Activated naive CD8-positive, alpha-beta T cell treated with anti-CD3 and anti-CD28 coated beads for 36 hours (primary cell): Measurements from ENCODE around the gene UQCRC1. TPM values are rescaled to one million over a fixed set of nuclear protein-coding genes. Genes with fewer than 3 reads are reported as not detected.

ENCODE experiments used
- DNase-seq: peaks from one replicate; pipeline ENCODE4 v3.0.0; 2021
- H3K27ac Mint-ChIP-seq: one replicate; pipeline ENCODE4 v1.8.0; 2022; ENCODE audit warnings: mild to moderate bottlenecking, moderate library complexity, mixed read lengths
- H3K27me3 Mint-ChIP-seq: one replicate; pipeline ENCODE4 v1.8.0; 2022; ENCODE audit warnings: mild to moderate bottlenecking, mixed read lengths
- H3K36me3 Mint-ChIP-seq: one replicate; pipeline ENCODE4 v1.8.0; 2021; ENCODE audit warnings: mild to moderate bottlenecking, mixed read lengths
- H3K4me1 Mint-ChIP-seq: one replicate; pipeline ENCODE4 v1.8.0; 2021; ENCODE audit warnings: mixed read lengths
- H3K4me3 Mint-ChIP-seq: one replicate; pipeline ENCODE4 v1.8.0; 2022; ENCODE audit warnings: mild to moderate bottlenecking, moderate library complexity, mixed read lengths
- H3K9me3 Mint-ChIP-seq: one replicate; pipeline ENCODE4 v1.8.0; 2022; ENCODE audit warnings: mixed read lengths
- total RNA-seq, 2 experiments: library from RNA; stranded (reverse); gene quantifications; one replicate each; pipeline ENCODE4 v1.2.3, GENCODE V29; 2021

Gene UQCRC1
- total RNA-seq, 2 experiments from 2014 or later: 193 to 209 TPM

DNA sequence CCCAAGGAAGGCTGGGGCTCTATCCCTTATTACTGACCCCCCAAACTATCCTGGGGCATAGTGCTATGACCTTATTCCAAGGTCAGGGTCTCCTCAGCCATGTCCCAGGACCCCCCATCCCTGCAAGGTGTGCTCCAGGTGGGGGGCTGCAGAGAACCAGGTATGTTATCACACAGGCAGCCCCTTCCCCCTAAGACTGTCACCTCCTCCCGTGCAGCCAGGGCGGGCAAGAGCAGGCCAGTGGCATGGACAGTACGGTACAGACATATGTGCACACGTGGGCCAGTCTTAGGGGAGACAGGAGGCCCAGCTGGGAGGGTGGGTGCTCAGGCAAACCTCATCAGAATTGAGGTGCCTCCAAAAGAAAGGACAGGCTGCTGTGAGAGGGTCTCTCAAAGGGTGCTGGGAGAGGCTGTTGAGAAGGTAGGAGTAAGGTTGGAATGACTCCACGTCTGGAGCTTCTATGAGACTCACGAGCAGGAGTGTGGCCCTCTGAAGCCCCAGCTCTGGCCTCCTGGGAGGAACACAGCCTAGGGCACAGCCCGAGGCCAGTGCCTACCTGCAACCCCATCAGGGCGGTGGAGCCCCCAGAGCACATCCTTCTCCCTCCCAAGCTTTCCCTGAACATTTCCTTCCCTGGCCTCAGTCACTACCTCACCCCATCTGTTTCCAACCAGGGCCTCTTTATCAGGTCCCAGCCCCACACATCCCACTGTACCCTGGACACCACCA is 12.6 kb downstream of the UQCRC1 start:
- Mint-ChIP-seq H3K4me1 (peaks cover 3% of the 10 kb centered on the region), H3K36me3 (no peaks in the 10 kb centered on the region), H3K27me3 (peaks cover 33% of the 10 kb centered on the region), H3K4me3 (no peak overlapping the region), H3K27ac (no peak overlapping the region), H3K9me3 (no peaks in the 10 kb centered on the region)
- DNase-seq: no peak

DNA sequence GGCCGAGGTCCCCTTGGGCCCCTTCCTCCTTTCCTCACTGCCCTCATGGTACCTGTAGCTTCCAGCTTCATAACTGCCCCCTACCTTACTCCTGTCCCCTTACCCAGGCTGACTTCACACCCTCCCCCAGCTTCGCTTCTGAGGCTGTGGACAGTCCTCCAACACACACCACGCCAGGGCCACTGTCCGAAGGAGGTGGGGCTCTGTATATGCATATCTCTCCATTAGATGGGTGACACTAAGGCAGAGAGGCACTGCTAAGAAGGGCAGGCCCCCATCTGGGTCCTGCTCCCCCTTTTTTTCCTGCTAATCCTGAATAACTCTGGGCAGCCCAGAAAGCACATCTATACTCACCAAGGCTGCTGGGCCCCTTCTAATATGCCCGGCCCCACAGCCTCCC is 13.3 kb downstream of the UQCRC1 start:
- no peaks in the 10 kb centered on the region for H3K36me3 Mint-ChIP-seq
- peaks cover 34% of the 10 kb centered on the region for H3K27me3 Mint-ChIP-seq
- peaks cover 3% of the 10 kb centered on the region for H3K4me1 Mint-ChIP-seq
- H3K4me3 Mint-ChIP-seq: no peak overlapping the region
- no peak for DNase-seq
- H3K9me3 Mint-ChIP-seq: no peaks in the 10 kb centered on the region
- peak overlapping the region; percentile 51 for H3K27ac Mint-ChIP-seq

DNA sequence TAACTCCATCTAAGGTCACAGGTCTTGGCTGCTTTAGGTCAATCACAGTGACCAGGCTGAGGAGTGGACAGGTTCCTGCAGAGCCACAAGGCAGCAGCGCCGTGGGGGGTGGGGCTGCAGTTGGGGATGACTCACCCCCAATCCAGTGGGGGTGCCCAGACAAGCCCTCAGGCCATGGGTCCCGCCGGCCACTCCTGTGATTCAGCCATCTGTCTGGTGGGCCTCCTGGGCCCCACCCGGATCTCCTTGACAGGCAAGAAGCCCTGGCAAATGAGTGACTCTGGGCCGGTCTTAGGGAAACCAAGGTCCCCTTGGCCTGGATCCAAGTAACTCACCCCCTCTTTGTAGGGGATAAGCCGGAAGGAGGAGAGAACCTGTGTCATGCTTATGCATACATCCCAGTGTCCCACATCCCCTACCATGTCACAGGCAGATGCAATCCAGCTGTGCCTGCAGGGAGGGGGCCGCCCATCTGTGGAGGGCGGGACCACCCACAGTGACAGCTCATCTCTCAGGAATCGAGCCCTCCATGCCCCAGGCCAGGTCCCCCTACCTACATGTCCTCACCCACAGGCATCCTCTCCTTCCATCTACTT is 13.8 kb downstream of the UQCRC1 start:
- H3K27me3 Mint-ChIP-seq: peaks cover 39% of the 10 kb centered on the region
- H3K27ac Mint-ChIP-seq: no peak overlapping the region
- peaks cover 3% of the 10 kb centered on the region for H3K4me1 Mint-ChIP-seq
- no peaks in the 10 kb centered on the region for H3K36me3 Mint-ChIP-seq
- H3K9me3 Mint-ChIP-seq: no peaks in the 10 kb centered on the region
- H3K4me3 Mint-ChIP-seq: no peak overlapping the region
- DNase-seq: no peak

DNA sequence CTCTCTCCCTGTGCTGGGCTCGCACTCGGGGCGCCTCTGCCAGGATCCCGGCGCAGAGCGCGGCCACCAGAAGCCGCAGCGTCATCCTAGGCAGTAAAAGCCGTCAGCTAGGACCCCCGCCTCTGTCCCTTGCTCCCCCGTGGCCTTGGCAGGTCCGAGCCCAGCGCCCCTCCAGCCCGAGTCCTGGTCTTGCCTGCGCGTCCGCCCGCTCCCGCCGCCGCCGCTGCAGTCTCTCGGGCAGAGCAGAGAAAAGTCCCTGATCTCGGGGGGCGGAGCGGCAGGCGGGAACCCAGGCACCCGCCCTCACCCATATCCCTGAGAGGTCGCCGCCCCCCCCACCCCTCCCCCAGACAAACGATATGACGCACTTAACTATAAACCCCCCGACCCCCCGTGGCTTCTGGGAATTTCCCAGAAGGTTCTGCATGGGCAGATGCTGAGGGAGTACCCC is 14.3 kb downstream of the UQCRC1 start, which contains the start of gene COL7A1:
COL7A1 (minus strand) TSS at position 255 of the 451 bp plus-strand sequence; CDS start at position 85, 170 bp downstream.
- Mint-ChIP-seq H3K27me3 (peaks cover 44% of the 10 kb centered on the region), H3K4me1 (peaks cover 3% of the 10 kb centered on the region), H3K36me3 (no peaks in the 10 kb centered on the region), H3K4me3 (no peak within 1 kb of the TSS), H3K9me3 (no peaks in the 10 kb centered on the region), H3K27ac (peak within 1 kb of the TSS; percentile 51)
- peak; percentile 14 for DNase-seq

DNA sequence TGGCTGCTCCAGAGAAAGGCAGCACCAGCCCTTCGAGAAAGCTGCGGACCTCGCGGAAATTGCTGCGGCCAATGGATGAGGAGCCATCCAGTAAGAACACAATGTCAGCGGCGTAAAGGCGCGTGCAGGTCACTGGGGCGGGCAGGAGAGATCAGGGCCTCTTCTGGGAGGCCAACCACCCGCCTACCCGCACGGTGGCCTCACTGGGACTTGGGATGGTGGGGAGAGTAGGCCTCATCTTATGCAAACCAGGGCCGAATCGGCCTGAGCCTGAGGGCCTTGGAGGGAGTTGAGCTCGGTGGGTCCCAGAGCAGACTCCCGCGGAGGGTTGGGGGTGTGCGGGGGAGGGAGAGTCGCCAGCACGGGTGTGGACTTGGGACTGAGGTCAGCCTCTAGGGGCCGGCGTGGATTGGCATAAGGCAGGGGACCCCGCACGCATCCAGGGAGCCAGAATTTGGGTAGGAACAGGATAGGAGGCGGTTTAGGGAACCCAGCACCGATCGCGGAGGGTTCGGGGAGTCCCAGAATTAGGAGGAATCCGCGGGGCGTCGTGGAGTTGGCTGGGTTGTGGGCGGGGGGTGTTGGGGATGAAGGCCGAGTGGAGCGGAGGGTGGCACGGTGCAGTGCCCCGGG is 14.9 kb downstream of the UQCRC1 start:
- Mint-ChIP-seq H3K36me3 (no peaks in the 10 kb centered on the region), H3K27me3 (peaks cover 49% of the 10 kb centered on the region), H3K4me3 (no peak overlapping the region), H3K27ac (no peak overlapping the region), H3K4me1 (peaks cover 3% of the 10 kb centered on the region), H3K9me3 (no peaks in the 10 kb centered on the region)
- no peak for DNase-seq

DNA sequence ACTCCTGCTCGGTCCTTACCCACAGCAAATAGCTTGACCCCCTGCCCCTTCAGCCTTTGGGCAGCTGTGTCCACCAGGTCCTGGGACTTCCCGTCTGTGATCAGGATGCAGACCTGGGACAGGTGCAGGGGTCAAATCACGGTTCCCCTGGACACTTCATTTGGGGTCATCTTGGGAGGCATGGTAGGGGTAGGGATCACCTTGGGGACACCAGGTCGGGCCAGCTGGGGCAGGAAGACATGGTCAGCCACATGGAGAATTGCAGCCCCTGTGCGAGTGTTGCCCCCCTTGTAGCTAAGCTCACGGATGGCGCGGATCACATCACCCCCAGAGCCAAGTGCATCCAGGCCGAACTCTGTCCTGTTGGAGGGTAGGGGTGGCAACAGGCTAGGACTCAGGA is 16.1 kb downstream of the UQCRC1 start:
- Mint-ChIP-seq H3K27ac (no peak overlapping the region), H3K4me1 (peaks cover 3% of the 10 kb centered on the region), H3K27me3 (peaks cover 57% of the 10 kb centered on the region), H3K4me3 (no peak overlapping the region), H3K9me3 (no peaks in the 10 kb centered on the region), H3K36me3 (no peaks in the 10 kb centered on the region)
- no peak for DNase-seq

DNA sequence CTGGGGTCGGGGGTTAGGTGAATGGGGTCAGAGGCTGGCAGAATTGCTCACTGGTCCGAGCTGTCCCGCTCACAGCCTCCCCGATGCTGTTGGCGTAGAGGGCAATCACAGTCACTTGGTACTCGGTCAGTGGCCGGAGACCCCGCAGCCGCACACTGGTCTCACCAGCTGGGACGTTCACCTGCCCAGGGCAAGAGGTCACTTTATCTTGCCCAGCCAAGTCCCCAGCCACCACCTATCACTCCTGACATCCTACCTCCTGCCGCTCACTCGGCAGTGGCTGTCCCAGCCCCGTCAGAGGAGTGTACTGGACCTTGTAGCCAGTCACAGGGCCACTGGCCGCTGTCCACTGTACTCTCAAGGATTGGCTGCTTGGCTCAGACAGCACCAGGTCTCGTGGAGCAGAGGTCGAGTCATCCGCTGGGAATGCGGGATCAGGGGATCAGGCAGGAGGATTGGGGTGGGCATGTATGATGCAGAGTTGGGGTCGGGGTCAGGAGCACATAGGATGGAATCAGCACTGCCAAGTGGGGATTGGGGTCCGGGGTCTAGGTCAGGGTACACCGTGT is 16.8 kb downstream of the UQCRC1 start:
- Mint-ChIP-seq H3K9me3 (no peaks in the 10 kb centered on the region), H3K4me1 (peaks cover 3% of the 10 kb centered on the region), H3K4me3 (no peak overlapping the region), H3K36me3 (no peaks in the 10 kb centered on the region), H3K27me3 (peaks cover 63% of the 10 kb centered on the region), H3K27ac (no peak overlapping the region)
- DNase-seq: no peak

DNA sequence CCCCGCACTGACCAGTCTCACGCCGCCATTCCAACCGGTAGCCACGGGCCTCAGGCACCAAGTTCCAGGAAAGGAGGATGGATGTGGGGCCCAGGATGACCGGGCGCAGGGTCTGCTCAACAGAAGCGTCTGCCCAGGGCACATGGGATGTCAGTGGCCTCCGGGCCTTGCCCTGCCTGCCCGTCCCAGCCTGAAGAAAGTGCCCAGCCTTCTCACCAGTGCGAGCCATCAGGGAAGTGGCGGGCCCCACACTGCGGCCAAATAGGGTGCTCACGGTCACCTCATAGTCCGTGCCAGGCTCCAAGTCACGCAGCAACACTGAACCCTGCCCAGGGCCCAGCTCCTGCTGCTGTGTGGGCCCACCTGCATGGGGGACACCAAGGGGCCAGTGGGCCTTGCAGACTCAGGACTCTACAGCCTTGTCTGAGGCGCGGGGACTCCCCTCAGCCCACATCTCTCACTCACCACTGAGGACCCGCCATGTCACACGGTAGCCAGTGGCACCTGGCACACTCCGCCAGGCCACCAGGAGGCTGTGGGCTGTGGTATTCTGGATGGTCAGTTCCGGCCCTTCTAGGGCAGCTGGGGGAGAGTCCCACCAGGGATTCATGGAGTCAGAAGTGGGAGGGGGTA is 17.4 kb downstream of the UQCRC1 start:
- H3K36me3 Mint-ChIP-seq: no peaks in the 10 kb centered on the region
- peaks cover 63% of the 10 kb centered on the region for H3K27me3 Mint-ChIP-seq
- H3K4me3 Mint-ChIP-seq: no peak overlapping the region
- peaks cover 3% of the 10 kb centered on the region for H3K4me1 Mint-ChIP-seq
- H3K27ac Mint-ChIP-seq: no peak overlapping the region
- no peaks in the 10 kb centered on the region for H3K9me3 Mint-ChIP-seq
- DNase-seq: no peak

DNA sequence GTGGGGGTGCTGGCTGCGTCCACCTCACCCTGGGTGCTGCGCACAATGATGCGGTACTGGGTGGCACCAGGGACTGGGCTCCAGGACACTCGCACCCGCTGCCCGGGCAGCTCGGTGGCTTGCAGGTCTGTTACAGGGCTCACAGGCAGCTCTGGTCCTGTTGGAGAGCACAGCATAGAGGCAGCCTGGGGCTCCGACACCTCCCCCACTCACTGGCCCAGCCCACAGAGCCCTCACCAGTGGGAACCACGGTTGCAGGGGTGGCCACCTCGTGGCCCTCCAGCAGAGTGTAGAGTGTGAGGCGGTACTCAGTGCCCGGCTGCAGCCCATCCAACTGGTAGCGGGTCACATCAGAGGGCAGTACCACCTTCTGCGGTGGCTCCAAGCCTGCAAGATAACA is 18.0 kb downstream of the UQCRC1 start:
- H3K27me3 Mint-ChIP-seq: peaks cover 63% of the 10 kb centered on the region
- no peaks in the 10 kb centered on the region for H3K36me3 Mint-ChIP-seq
- no peaks in the 10 kb centered on the region for H3K9me3 Mint-ChIP-seq
- peaks cover 3% of the 10 kb centered on the region for H3K4me1 Mint-ChIP-seq
- no peak overlapping the region for H3K27ac Mint-ChIP-seq
- DNase-seq: no peak
- no peak overlapping the region for H3K4me3 Mint-ChIP-seq

DNA sequence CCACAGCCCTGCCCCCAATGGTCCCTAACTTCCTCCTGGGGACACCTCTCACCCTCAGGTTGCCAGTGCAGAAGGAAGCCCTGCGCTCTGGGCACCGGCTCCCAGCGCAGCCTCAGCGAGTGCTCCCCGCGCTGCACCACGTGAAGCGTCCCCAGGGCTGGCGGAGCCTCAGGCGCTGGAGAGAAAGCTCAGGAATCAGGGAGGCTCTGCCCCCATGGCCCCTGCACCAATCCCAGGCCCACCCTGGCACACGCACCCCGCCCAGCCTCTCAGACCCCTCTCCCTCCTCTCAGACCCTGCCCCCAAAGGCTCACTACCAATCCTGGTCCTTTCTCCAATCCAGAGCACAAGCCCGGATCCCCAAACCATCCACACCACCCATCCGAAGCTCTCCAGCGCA is 21.2 kb downstream of the UQCRC1 start:
- no peak for DNase-seq
- H3K4me3 Mint-ChIP-seq: no peak overlapping the region
- peaks cover 36% of the 10 kb centered on the region for H3K27me3 Mint-ChIP-seq
- no peak overlapping the region for H3K27ac Mint-ChIP-seq
- no peaks in the 10 kb centered on the region for H3K4me1 Mint-ChIP-seq
- no peaks in the 10 kb centered on the region for H3K36me3 Mint-ChIP-seq
- H3K9me3 Mint-ChIP-seq: no peaks in the 10 kb centered on the region

DNA sequence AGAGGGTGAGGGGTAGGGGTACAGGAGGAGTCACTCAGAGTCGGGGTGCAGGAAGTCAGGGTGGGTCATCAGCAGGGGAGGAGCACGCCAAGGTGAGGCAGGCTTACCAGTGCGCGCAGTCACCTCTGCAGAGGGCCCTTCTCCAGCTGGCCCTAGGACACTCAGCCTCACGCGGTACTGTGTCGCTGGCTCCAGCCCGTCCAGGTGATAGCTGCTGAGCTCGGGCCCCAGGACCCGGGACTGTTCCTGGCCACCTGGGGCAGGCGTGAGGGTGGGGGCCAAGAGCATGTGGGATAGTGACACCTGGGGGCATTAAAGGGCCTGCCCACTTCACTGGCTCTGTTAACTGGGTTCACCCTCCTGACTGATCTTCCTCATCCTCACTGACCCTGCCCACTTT is 21.8 kb downstream of the UQCRC1 start:
- peaks cover 30% of the 10 kb centered on the region for H3K27me3 Mint-ChIP-seq
- no peak overlapping the region for H3K4me3 Mint-ChIP-seq
- H3K27ac Mint-ChIP-seq: no peak overlapping the region
- H3K4me1 Mint-ChIP-seq: no peaks in the 10 kb centered on the region
- DNase-seq: no peak
- H3K36me3 Mint-ChIP-seq: no peaks in the 10 kb centered on the region
- no peaks in the 10 kb centered on the region for H3K9me3 Mint-ChIP-seq

DNA sequence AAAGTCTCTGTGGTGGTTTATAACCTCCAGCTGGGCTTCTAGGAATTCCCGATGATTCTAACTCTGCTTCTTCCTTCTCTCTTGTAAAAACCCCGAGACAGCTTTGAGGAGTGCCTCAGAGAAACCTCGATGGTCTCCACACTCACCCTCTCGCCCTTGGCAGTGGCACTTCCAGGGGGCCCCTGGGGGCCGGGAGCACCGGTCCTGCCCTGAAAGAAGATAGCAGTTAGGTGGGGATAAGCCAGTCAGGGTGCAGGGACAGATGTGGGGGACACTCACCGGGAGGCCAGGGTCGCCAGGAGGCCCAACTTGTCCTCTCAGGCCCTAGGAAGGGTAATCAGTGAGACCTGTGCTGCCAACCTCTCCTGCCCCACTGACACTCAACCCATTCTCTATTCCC is 24.0 kb downstream of the UQCRC1 start:
- no peaks in the 10 kb centered on the region for H3K4me1 Mint-ChIP-seq
- H3K27me3 Mint-ChIP-seq: peaks cover 21% of the 10 kb centered on the region
- no peak overlapping the region for H3K4me3 Mint-ChIP-seq
- no peak overlapping the region for H3K27ac Mint-ChIP-seq
- H3K9me3 Mint-ChIP-seq: no peaks in the 10 kb centered on the region
- no peak for DNase-seq
- H3K36me3 Mint-ChIP-seq: no peaks in the 10 kb centered on the region

DNA sequence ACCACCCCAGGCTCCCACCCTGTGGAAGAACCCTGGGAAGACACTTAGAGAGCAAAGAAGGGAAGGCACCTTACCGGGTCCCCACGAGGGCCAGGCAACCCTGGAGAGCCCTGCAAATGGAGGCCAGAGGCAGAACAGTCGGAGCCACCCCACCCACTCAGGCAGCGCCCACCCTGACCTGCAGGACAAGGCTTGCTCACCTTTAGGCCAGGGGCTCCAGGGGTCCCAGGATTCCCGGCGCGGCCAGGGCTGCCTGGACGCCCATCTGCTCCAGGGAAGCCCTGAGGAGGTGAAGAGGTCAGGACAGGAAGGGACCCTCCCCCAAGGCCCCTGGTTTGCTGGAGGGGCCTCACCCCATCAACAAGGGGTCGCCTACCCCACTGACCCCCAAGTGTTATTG is 24.6 kb downstream of the UQCRC1 start:
- H3K4me3 Mint-ChIP-seq: no peak overlapping the region
- peaks cover 17% of the 10 kb centered on the region for H3K27me3 Mint-ChIP-seq
- no peaks in the 10 kb centered on the region for H3K36me3 Mint-ChIP-seq
- no peaks in the 10 kb centered on the region for H3K4me1 Mint-ChIP-seq
- H3K27ac Mint-ChIP-seq: no peak overlapping the region
- DNase-seq: no peak
- no peaks in the 10 kb centered on the region for H3K9me3 Mint-ChIP-seq

DNA sequence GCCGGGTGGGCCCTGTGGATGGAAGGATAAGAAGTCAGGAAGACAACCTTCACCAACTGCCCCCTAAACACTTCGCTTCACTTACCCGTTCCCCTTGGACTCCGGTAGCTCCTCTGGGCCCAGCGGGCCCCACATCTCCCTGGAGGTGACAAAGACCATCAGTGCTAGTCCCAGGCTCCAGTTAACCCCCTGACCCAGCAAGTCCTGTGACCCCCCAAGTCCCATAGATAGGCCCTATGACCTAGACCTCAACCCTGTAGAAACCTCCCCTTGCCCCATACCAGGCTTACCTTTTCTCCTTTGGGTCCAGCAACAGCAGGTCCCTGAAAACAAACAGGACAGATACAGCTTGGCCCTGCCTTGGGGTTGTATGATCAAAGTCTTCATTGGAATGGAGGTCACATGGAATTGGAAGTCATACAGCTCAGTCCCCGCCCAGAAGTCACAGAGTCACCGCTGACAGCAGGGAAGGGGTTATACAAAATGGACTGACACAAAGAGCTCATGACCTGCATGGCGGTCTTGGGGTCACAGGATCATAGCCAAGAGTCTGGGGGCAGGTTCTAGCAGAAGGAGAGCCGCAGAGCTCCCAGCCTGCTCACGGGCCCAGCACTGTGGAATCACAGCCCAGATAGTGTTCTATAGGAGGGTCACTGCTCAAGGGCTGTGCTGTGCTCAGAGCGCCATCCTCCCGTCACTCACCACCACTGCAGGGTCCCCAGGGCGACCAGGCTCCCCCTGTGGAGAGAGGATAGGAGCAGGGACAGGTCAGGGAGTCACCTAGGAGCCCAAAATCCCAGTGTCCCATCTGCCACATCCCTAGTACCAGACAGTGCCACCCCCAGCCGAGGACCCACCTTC is 27.6 kb downstream of the UQCRC1 start:
- DNase-seq: no peak
- Mint-ChIP-seq H3K9me3 (no peaks in the 10 kb centered on the region), H3K27me3 (no peaks in the 10 kb centered on the region), H3K36me3 (no peaks in the 10 kb centered on the region), H3K27ac (no peak overlapping the region), H3K4me1 (no peaks in the 10 kb centered on the region), H3K4me3 (no peak overlapping the region)
